HT1080 (cell line): Measurements from ENCODE around the gene RNF220. TPM values are rescaled to one million over a fixed set of nuclear protein-coding genes. Genes with fewer than 3 reads are reported as not detected.

Experiments used
- DNase-seq: peaks from one replicate; pipeline ENCODE4 v3.0.0-alpha.2; 2015; ENCODE audit warnings: low read depth
- total RNA-seq: library from RNA; depleted of rRNA; stranded (reverse); fragments of >200 nt; shearing (Covaris generic); gene quantifications from 2 replicates; pipeline ENCODE4 v1.2.3, GENCODE V29; 2014

Gene RNF220
- total RNA-seq, 1 experiment from 2014 or later, result 105 TPM

- DNase-seq, result no peak
Measured at GRCh38 chr1:44431861-44432260, 26.8 kb downstream of the RNF220 start.

- DNase-seq, result no peak
Measured at GRCh38 chr1:44433209-44433608, 28.2 kb downstream of the RNF220 start.

GRCh38 chr1:44436401-44437106 is 31.5 kb downstream of the RNF220 start:
- no peak for DNase-seq

- DNase-seq, result peak; percentile 15
Measured at GRCh38 chr1:44437107-44437716, 32.2 kb downstream of the RNF220 start.

- no peak for DNase-seq
Measured at GRCh38 chr1:44442791-44443190, 37.7 kb downstream of the RNF220 start.

GRCh38 chr1:44447051-44447810 is 42.2 kb downstream of the RNF220 start:
- DNase-seq, result no peak

- DNase-seq, result no peak
Measured at GRCh38 chr1:44453798-44454349, 48.8 kb downstream of the RNF220 start.

- no peak for DNase-seq
Measured at GRCh38 chr1:44454704-44455103, 49.6 kb downstream of the RNF220 start.

- DNase-seq, result no peak
Measured at GRCh38 chr1:44460107-44460882, 55.2 kb downstream of the RNF220 start.

- peak; percentile 60 for DNase-seq
Measured at GRCh38 chr1:44464361-44464760, 59.3 kb downstream of the RNF220 start.

- DNase-seq, result no peak
Measured at GRCh38 chr1:44467566-44467965, 62.5 kb downstream of the RNF220 start.

GRCh38 chr1:44471911-44472453 is 66.9 kb downstream of the RNF220 start:
- no peak for DNase-seq

GRCh38 chr1:44472620-44473525 is 67.8 kb downstream of the RNF220 start:
- no peak for DNase-seq

GRCh38 chr1:44476891-44477290 is 71.8 kb downstream of the RNF220 start:
- DNase-seq, result no peak

- DNase-seq, result no peak
Measured at GRCh38 chr1:44481701-44482100, 76.6 kb downstream of the RNF220 start.

- DNase-seq, result no peak
Measured at GRCh38 chr1:44483089-44483874, 78.2 kb downstream of the RNF220 start.

- DNase-seq, result peak; percentile 31
Measured at GRCh38 chr1:44484155-44484688, 79.2 kb downstream of the RNF220 start.

- DNase-seq, result peak; percentile 67
Measured at GRCh38 chr1:44485229-44485933, 80.3 kb downstream of the RNF220 start.
